PC-9 (cell line): ENCODE measurements around the gene CPXM2. TPM values are rescaled to one million over a fixed set of nuclear protein-coding genes. Genes with fewer than 3 reads are reported as not detected.

Experiments used
- BruUV-seq: library from RNA; stranded (reverse); fragments of 400-500 nt; replicated peaks from 2 replicates; lab custom pipeline; 2021; lab: Mats Ljungman, UMichigan
- CTCF ChIA-PET: fragments of 300-600 bp; sonication (Branson Sonifier 250); formaldehyde crosslinking; loops from one replicate; lab custom pipeline; 2022; ENCODE audit warnings: antibody characterized with exemption; lab: Charles Lee
- POLR2A ChIA-PET: fragments of 300-600 bp; sonication (Branson Sonifier 250); formaldehyde crosslinking; loops from one replicate; lab custom pipeline; 2022; ENCODE audit warnings: antibody characterized with exemption; ENCODE audit not compliant: unreplicated experiment; lab: Charles Lee
- DNase-seq, 2 experiments: peaks; one replicate each; pipeline versions ENCODE4 v3.0.0 to v3.0.0-alpha.2; 2015 to 2022; ENCODE audit warnings: mixed read lengths in 1 of 2
- H2AFZ ChIP-seq: fragments of 200-600 bp; sonication (generic); 2 replicates; pipeline ENCODE4 v1.8.1; 2017; ENCODE audit warnings: antibody characterized with exemption
- H3F3A ChIP-seq: fragments of 200-600 bp; sonication (generic); 2 replicates; pipeline ENCODE4 v1.8.1; 2017; ENCODE audit warnings: antibody characterized with exemption, mild to moderate bottlenecking, low read depth; ENCODE audit not compliant: insufficient read depth
- H3K27ac ChIP-seq: fragments of 200-600 bp; sonication (generic); 2 replicates; pipeline ENCODE4 v1.6.1; 2016; ENCODE audit warnings: mixed run types
- H3K27me3 ChIP-seq: fragments of 200-600 bp; sonication (generic); 2 replicates; pipeline ENCODE4 v1.6.1; 2016; ENCODE audit warnings: low read depth, mixed run types; ENCODE audit not compliant: insufficient read depth
- H3K36me3 ChIP-seq: fragments of 200-600 bp; sonication (generic); 2 replicates; pipeline ENCODE4 v1.6.1; 2016; ENCODE audit warnings: low read depth, mixed run types
- H3K4me1 ChIP-seq: fragments of 200-600 bp; sonication (generic); replicated peaks from 2 replicates; pipeline ENCODE4 v1.6.1; 2016; ENCODE audit warnings: mixed run types; ENCODE audit not compliant: insufficient read depth
- H3K4me2 ChIP-seq: fragments of 200-600 bp; sonication (generic); 2 replicates; pipeline ENCODE4 v1.6.1; 2017; ENCODE audit warnings: mixed run types
- H3K4me3 ChIP-seq: fragments of 200-600 bp; sonication (generic); 2 replicates; pipeline ENCODE4 v1.6.1; 2016; ENCODE audit warnings: mixed run types
- H3K79me2 ChIP-seq: fragments of 200-600 bp; sonication (generic); 2 replicates; pipeline ENCODE4 v1.6.1; 2017; ENCODE audit warnings: low read depth, mixed run types
- H3K9me2 ChIP-seq: fragments of 200-600 bp; sonication (generic); 2 replicates; pipeline ENCODE4 v1.8.1; 2017; ENCODE audit warnings: mild to moderate bottlenecking; ENCODE audit not compliant: insufficient read depth
- H3K9me3 ChIP-seq: fragments of 200-600 bp; sonication (generic); 2 replicates; pipeline ENCODE4 v1.8.1; 2016; ENCODE audit warnings: low read depth; ENCODE audit not compliant: insufficient read depth
- H4K20me1 ChIP-seq: fragments of 200-600 bp; sonication (generic); 2 replicates; pipeline ENCODE4 v1.8.1; 2017; ENCODE audit not compliant: insufficient read depth
- CTCF ChIP-seq: fragments of 200-600 bp; sonication (generic); conservative IDR thresholded peaks from 2 replicates; pipeline ENCODE4 v1.6.1; 2017; ENCODE audit warnings: mixed run types, antibody characterized with exemption, mild to moderate bottlenecking, moderate library complexity
- EZH2 ChIP-seq: fragments of 200-600 bp; sonication (generic); IDR thresholded peaks from 2 replicates; pipeline ENCODE4 v1.8.0; 2017; ENCODE audit warnings: antibody characterized with exemption, low read depth
- intact Hi-C: fragments of 100-400 bp; cut with micrococcal nuclease; formaldehyde crosslinking; loops from one replicate; pipeline ENCODE4 v1.10.0; 2022; ENCODE audit not compliant: unreplicated experiment
- total RNA-seq: library from RNA; stranded (reverse); gene quantifications from 2 replicates; pipeline ENCODE4 v1.2.3, GENCODE V29; 2021

The CPXM2 gene
- total RNA-seq, 1 experiment from 2014 or later = not detected

GRCh38 chr10:123715546-123715945, 176.1 kb downstream of the CPXM2 start:
- Histone ChIP-seq H2AFZ (no peak overlapping the region), H3K9me2 (no peaks in the 10 kb centered on the region), H3K27me3 (no peaks in the 10 kb centered on the region), H4K20me1 (no peaks in the 10 kb centered on the region), H3K36me3 (no peaks in the 10 kb centered on the region), H3K27ac (no peak overlapping the region), H3F3A (no peaks in the 10 kb centered on the region), H3K4me3 (no peak overlapping the region), H3K9me3 (no peaks in the 10 kb centered on the region), H3K4me2 (no peak overlapping the region), H3K4me1 (no peaks in the 10 kb centered on the region), H3K79me2 (no peaks in the 10 kb centered on the region)
- no peak for TF ChIP-seq CTCF
- ChIA-PET POLR2A (no interaction called here), CTCF (no interaction called here)
- BruUV-seq = no TSS peak
- intact Hi-C loops = no loop called here
- DNase-seq = no peak

GRCh38 chr10:123706236-123706635, 185.4 kb downstream of the CPXM2 start:
- H2AFZ ChIP-seq = no peak overlapping the region
- no peaks in the 10 kb centered on the region for H3K36me3 ChIP-seq
- TF ChIP-seq EZH2 = no peak
- TF ChIP-seq CTCF = no peak
- H3K27me3 ChIP-seq = peaks cover 12% of the 10 kb centered on the region
- no peak overlapping the region for H3K4me3 ChIP-seq
- no peaks in the 10 kb centered on the region for H3K9me2 ChIP-seq
- intact Hi-C loops = no loop called here
- POLR2A ChIA-PET = no interaction called here
- DNase-seq = no peak
- no peak overlapping the region for H3K4me2 ChIP-seq
- no TSS peak for BruUV-seq
- H3F3A ChIP-seq = no peaks in the 10 kb centered on the region
- no peaks in the 10 kb centered on the region for H3K9me3 ChIP-seq
- no peaks in the 10 kb centered on the region for H3K4me1 ChIP-seq
- CTCF ChIA-PET = no interaction called here
- no peaks in the 10 kb centered on the region for H3K79me2 ChIP-seq
- H4K20me1 ChIP-seq = no peaks in the 10 kb centered on the region
- no peak overlapping the region for H3K27ac ChIP-seq

DNA sequence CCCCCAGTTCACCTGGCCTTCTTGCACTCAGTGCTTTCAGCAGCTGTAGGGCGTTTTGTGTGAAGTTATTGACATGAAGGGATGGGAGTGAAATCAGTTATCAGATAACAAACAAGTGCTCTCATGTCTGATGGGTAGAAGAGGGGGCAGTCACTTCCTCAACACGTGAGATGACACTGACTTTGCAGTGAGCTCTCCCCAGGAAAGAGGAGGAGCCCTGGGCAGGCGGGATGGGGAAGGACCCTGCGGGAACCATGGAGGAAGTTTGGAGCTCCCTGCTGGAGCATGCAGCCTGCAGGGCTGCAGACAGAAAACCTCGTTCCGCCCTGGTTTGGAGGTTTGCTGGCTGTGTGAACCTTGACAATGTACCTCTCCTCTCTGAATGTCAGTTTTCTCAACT, 186.8 kb downstream of the CPXM2 start:
- H3K4me2 ChIP-seq = no peak overlapping the region
- H3K4me1 ChIP-seq = no peaks in the 10 kb centered on the region
- H2AFZ ChIP-seq = no peak overlapping the region
- intact Hi-C loops = no loop called here
- H3K36me3 ChIP-seq = no peaks in the 10 kb centered on the region
- H3K79me2 ChIP-seq = no peaks in the 10 kb centered on the region
- H3K9me3 ChIP-seq = no peaks in the 10 kb centered on the region
- H3K27me3 ChIP-seq = peaks cover 6% of the 10 kb centered on the region
- no peak overlapping the region for H3K27ac ChIP-seq
- ChIA-PET POLR2A (no interaction called here), CTCF (no interaction called here)
- no peaks in the 10 kb centered on the region for H4K20me1 ChIP-seq
- no peaks in the 10 kb centered on the region for H3K9me2 ChIP-seq
- DNase-seq = no peak
- H3F3A ChIP-seq = no peaks in the 10 kb centered on the region
- no TSS peak for BruUV-seq
- TF ChIP-seq CTCF (no peak), EZH2 (no peak)
- H3K4me3 ChIP-seq = no peak overlapping the region
